ENCODE data around the gene ZP2. TPM values are rescaled to one million over a fixed set of nuclear protein-coding genes. Genes with fewer than 3 reads are reported as not detected.

Gene ZP2
- total and polyA plus RNA-seq, 5 donors: not detected

- no peak for ATAC-seq
- H3K27me3 ChIP-seq (ENCODE audit: control insufficient read depth, insufficient read depth): no peaks in the 10 kb centered on the region
- no peaks in the 10 kb centered on the region for H3K9me3 ChIP-seq (ENCODE audit: control insufficient read depth, low read length)
- intact Hi-C loops (cut with DNase I): no loop called here
- no peak for DNase-seq
- no peaks in the 10 kb centered on the region for H3K4me1 ChIP-seq (ENCODE audit: control insufficient read depth, insufficient read depth, low read length)
- H3K27ac ChIP-seq (ENCODE audit: low read length): no peak within 1 kb of the TSS
- H3K4me3 ChIP-seq (ENCODE audit: low read length): no peak within 1 kb of the TSS
- 79% methylated on average over 11 of the region's 11 CpGs for WGBS
Observed at GRCh38 chr16:21233521-21234150, 22.3 kb upstream of the ZP2 start, which contains the start of gene ANKS4B. TSS of gene ANKS4B (plus strand) at chr16:21233699. CDS start at chr16:21233738, 39 bp downstream.

- Histone ChIP-seq H3K4me3 (ENCODE audit: low read length) (no peak overlapping the region), H3K27ac (ENCODE audit: low read length) (no peak overlapping the region), H3K9me3 (ENCODE audit: control insufficient read depth, low read length) (no peaks in the 10 kb centered on the region), H3K27me3 (ENCODE audit: control insufficient read depth, insufficient read depth) (no peaks in the 10 kb centered on the region), H3K4me1 (ENCODE audit: control insufficient read depth, insufficient read depth, low read length) (no peaks in the 10 kb centered on the region)
- intact Hi-C loops (cut with DNase I): no loop called here
- DNase-seq (no peak), ATAC-seq (no peak)
- 94% methylated on average over 1 of the region's 1 CpG for WGBS
Observed at GRCh38 chr16:21233045-21233520, 21.7 kb upstream of the ZP2 start.

- Histone ChIP-seq H3K27me3 (ENCODE audit: control insufficient read depth, insufficient read depth) (no peaks in the 10 kb centered on the region), H3K27ac (ENCODE audit: low read length) (no peak overlapping the region), H3K9me3 (ENCODE audit: control insufficient read depth, low read length) (no peaks in the 10 kb centered on the region), H3K4me1 (ENCODE audit: control insufficient read depth, insufficient read depth, low read length) (no peaks in the 10 kb centered on the region), H3K4me3 (ENCODE audit: low read length) (no peak overlapping the region)
- DNase-seq (no peak), ATAC-seq (no peak)
- intact Hi-C loops (cut with DNase I): no loop called here
- WGBS: 39% methylated on average over 2 of the region's 2 CpGs
Observed at GRCh38 chr16:21228361-21228872, 17.0 kb upstream of the ZP2 start.

- DNase-seq: no peak
- H3K9me3 ChIP-seq (ENCODE audit: control insufficient read depth, low read length): no peaks in the 10 kb centered on the region
- no peaks in the 10 kb centered on the region for H3K27me3 ChIP-seq (ENCODE audit: control insufficient read depth, insufficient read depth)
- no peaks in the 10 kb centered on the region for H3K4me1 ChIP-seq (ENCODE audit: control insufficient read depth, insufficient read depth, low read length)
- intact Hi-C loops (cut with DNase I): no loop called here
- ATAC-seq: no peak
- no peak overlapping the region for H3K4me3 ChIP-seq (ENCODE audit: low read length)
- no peak overlapping the region for H3K27ac ChIP-seq (ENCODE audit: low read length)
Observed at GRCh38 chr16:21227866-21228265, 16.5 kb upstream of the ZP2 start.

- no peak for DNase-seq
- no peak overlapping the region for H3K4me3 ChIP-seq (ENCODE audit: low read length)
- ATAC-seq: no peak
- intact Hi-C loops (cut with DNase I): no loop called here
- no peaks in the 10 kb centered on the region for H3K27me3 ChIP-seq (ENCODE audit: control insufficient read depth, insufficient read depth)
- no peaks in the 10 kb centered on the region for H3K9me3 ChIP-seq (ENCODE audit: control insufficient read depth, low read length)
- H3K4me1 ChIP-seq (ENCODE audit: control insufficient read depth, insufficient read depth, low read length): no peaks in the 10 kb centered on the region
- H3K27ac ChIP-seq (ENCODE audit: low read length): no peak overlapping the region
Observed at GRCh38 chr16:21226749-21227148, 15.4 kb upstream of the ZP2 start.

GRCh38 chr16:21224800-21225199, 13.4 kb upstream of the ZP2 start:
- no peaks in the 10 kb centered on the region for H3K4me1 ChIP-seq (ENCODE audit: control insufficient read depth, insufficient read depth, low read length)
- ATAC-seq: no peak
- no peak overlapping the region for H3K4me3 ChIP-seq (ENCODE audit: low read length)
- no peak for DNase-seq
- H3K27me3 ChIP-seq (ENCODE audit: control insufficient read depth, insufficient read depth): no peaks in the 10 kb centered on the region
- intact Hi-C loops (cut with DNase I): no loop called here
- 74% methylated on average over 2 of the region's 2 CpGs for WGBS
- no peaks in the 10 kb centered on the region for H3K9me3 ChIP-seq (ENCODE audit: control insufficient read depth, low read length)
- no peak overlapping the region for H3K27ac ChIP-seq (ENCODE audit: low read length)

- Histone ChIP-seq H3K4me1 (ENCODE audit: control insufficient read depth, insufficient read depth, low read length) (no peaks in the 10 kb centered on the region), H3K27me3 (ENCODE audit: control insufficient read depth, insufficient read depth) (peaks cover 2% of the 10 kb centered on the region), H3K27ac (ENCODE audit: low read length) (no peak overlapping the region), H3K9me3 (ENCODE audit: control insufficient read depth, low read length) (no peaks in the 10 kb centered on the region), H3K4me3 (ENCODE audit: low read length) (no peak overlapping the region)
- intact Hi-C loops (cut with DNase I): no loop called here
- ATAC-seq: no peak
- WGBS: 71% methylated on average over 9 of the region's 9 CpGs
- no peak for DNase-seq
Observed at GRCh38 chr16:21223787-21224186, 12.4 kb upstream of the ZP2 start.

- H3K4me1 ChIP-seq (ENCODE audit: control insufficient read depth, insufficient read depth, low read length): no peaks in the 10 kb centered on the region
- ATAC-seq: no peak
- intact Hi-C loops (cut with DNase I): no loop called here
- 68% methylated on average over 4 of the region's 4 CpGs for WGBS
- H3K27ac ChIP-seq (ENCODE audit: low read length): no peak overlapping the region
- H3K4me3 ChIP-seq (ENCODE audit: low read length): no peak overlapping the region
- no peak for DNase-seq
- no peaks in the 10 kb centered on the region for H3K9me3 ChIP-seq (ENCODE audit: control insufficient read depth, low read length)
- H3K27me3 ChIP-seq (ENCODE audit: control insufficient read depth, insufficient read depth): peaks cover 2% of the 10 kb centered on the region
Observed at GRCh38 chr16:21222495-21223337, 11.3 kb upstream of the ZP2 start.

- WGBS: 97% methylated on average over 2 of the region's 2 CpGs
- Histone ChIP-seq H3K9me3 (ENCODE audit: control insufficient read depth, low read length) (no peaks in the 10 kb centered on the region), H3K27ac (ENCODE audit: low read length) (no peak overlapping the region), H3K4me3 (ENCODE audit: low read length) (no peak overlapping the region), H3K4me1 (ENCODE audit: control insufficient read depth, insufficient read depth, low read length) (no peaks in the 10 kb centered on the region), H3K27me3 (ENCODE audit: control insufficient read depth, insufficient read depth) (peaks cover 2% of the 10 kb centered on the region)
- no peak for ATAC-seq
- no peak for DNase-seq
- intact Hi-C loops (cut with DNase I): no loop called here
Observed at GRCh38 chr16:21219551-21219950, 8.2 kb upstream of the ZP2 start.

- H3K27me3 ChIP-seq (ENCODE audit: control insufficient read depth, insufficient read depth): peaks cover 2% of the 10 kb centered on the region
Observed at GRCh38 chr16:21218153-21218552, 6.8 kb upstream of the ZP2 start.

GRCh38 chr16:21217121-21217520, 5.7 kb upstream of the ZP2 start:
- WGBS: 69% methylated on average over 2 of the region's 2 CpGs
- ATAC-seq: no peak

More at GRCh38 chr16:21218153-21218552, 6.8 kb upstream of the ZP2 start:
- 52% methylated on average over 7 of the region's 7 CpGs for WGBS
- H3K27ac ChIP-seq (ENCODE audit: low read length): no peak overlapping the region
- no peak for ATAC-seq
- intact Hi-C loops (cut with DNase I): no loop called here
- no peaks in the 10 kb centered on the region for H3K9me3 ChIP-seq (ENCODE audit: control insufficient read depth, low read length)
- H3K4me1 ChIP-seq (ENCODE audit: control insufficient read depth, insufficient read depth, low read length): no peaks in the 10 kb centered on the region
- no peak overlapping the region for H3K4me3 ChIP-seq (ENCODE audit: low read length)
- DNase-seq: no peak

More at GRCh38 chr16:21217121-21217520, 5.7 kb upstream of the ZP2 start:
- intact Hi-C loops (cut with DNase I): no loop called here
- DNase-seq: no peak
- Histone ChIP-seq H3K4me1 (ENCODE audit: control insufficient read depth, insufficient read depth, low read length) (no peaks in the 10 kb centered on the region), H3K4me3 (ENCODE audit: low read length) (no peak overlapping the region), H3K9me3 (ENCODE audit: control insufficient read depth, low read length) (no peaks in the 10 kb centered on the region), H3K27me3 (ENCODE audit: control insufficient read depth, insufficient read depth) (peaks cover 2% of the 10 kb centered on the region), H3K27ac (ENCODE audit: low read length) (no peak overlapping the region)

Measured in right cardiac atrium (tissue), 5 donors.